Suprapubic skin (tissue), 3 donors: ENCODE measurements around the gene TUNAR.

Experiments
- CTCF ChIP-seq, 2 donors: fragments of 200-600 bp in 1 of 2; fragments of 450-650 bp in 1 of 2; sonication (generic) in 1 of 2; IDR thresholded peaks; one replicate each; pipeline ENCODE4 v1.5.1; 2016 to 2019; ENCODE audit warnings: antibody characterized with exemption in 2 of 2, mild to moderate bottlenecking in 1 of 2, moderate library complexity in 1 of 2
- POLR2A ChIP-seq, 2 donors: fragments of 450-650 bp; IDR thresholded peaks; one replicate each; pipeline ENCODE4 v1.6.1; 2017; ENCODE audit warnings: antibody characterized with exemption in 2 of 2, mild to moderate bottlenecking in 2 of 2, moderate library complexity in 2 of 2

GRCh38 chr14:95834496-95834895 is 42.1 kb upstream of the TUNAR start:
- no peak for TF ChIP-seq CTCF (IDR thresholded peaks at IDR 0.05)
- no peak for TF ChIP-seq POLR2A (IDR thresholded peaks at IDR 0.05)
